Endodermal cell (in vitro differentiated cells): ENCODE measurements around the gene CORO2A. TPM values are rescaled to one million over a fixed set of nuclear protein-coding genes. Genes with fewer than 3 reads are reported as not detected.

Source experiments
- DNase-seq: peaks from one replicate; pipeline ENCODE4 v3.0.0-alpha.2; 2017
- H3K27ac ChIP-seq: 2 replicates; pipeline ENCODE4 v1.5.1; 2013; ENCODE audit warnings: mild to moderate bottlenecking, low read depth, low read length, moderate library complexity
- H3K27me3 ChIP-seq: 2 replicates; pipeline ENCODE4 v1.6.1; 2013; ENCODE audit warnings: mild to moderate bottlenecking, low read length, moderate library complexity; ENCODE audit not compliant: insufficient read depth, control insufficient read depth, poor library complexity, severe bottlenecking
- H3K36me3 ChIP-seq: 2 replicates; pipeline ENCODE4 v1.7.0; 2013; ENCODE audit warnings: mild to moderate bottlenecking, low read length, moderate library complexity; ENCODE audit not compliant: control insufficient read depth, insufficient read depth
- H3K4me1 ChIP-seq: one replicate; pipeline ENCODE4 v1.7.0; 2013; ENCODE audit warnings: low read length; ENCODE audit not compliant: control insufficient read depth, insufficient read depth
- H3K4me3 ChIP-seq: 2 replicates; pipeline ENCODE4 v1.5.1; 2013; ENCODE audit warnings: mild to moderate bottlenecking, low read length, moderate library complexity
- H3K9ac ChIP-seq: 2 replicates; pipeline ENCODE4 v1.6.1; 2013; ENCODE audit warnings: mild to moderate bottlenecking, low read length, moderate library complexity; ENCODE audit not compliant: poor library complexity, severe bottlenecking; ENCODE audit errors: extremely low read depth
- H3K9me3 ChIP-seq: 2 replicates; pipeline ENCODE4 v1.6.1; 2013; ENCODE audit warnings: mild to moderate bottlenecking, low read length, moderate library complexity; ENCODE audit not compliant: control insufficient read depth
- H3K27ac Mint-ChIP-seq: 2 replicates; pipeline ENCODE4 v1.8.0; 2020; ENCODE audit warnings: mixed read lengths
- H3K27me3 Mint-ChIP-seq: 2 replicates; pipeline ENCODE4 v1.8.0; 2021; ENCODE audit warnings: mild to moderate bottlenecking, mixed read lengths; ENCODE audit not compliant: insufficient read depth
- H3K36me3 Mint-ChIP-seq: 2 replicates; pipeline ENCODE4 v1.8.0; 2020; ENCODE audit warnings: low read depth, mixed read lengths
- H3K4me1 Mint-ChIP-seq: 2 replicates; pipeline ENCODE4 v1.8.0; 2020; ENCODE audit warnings: mixed read lengths
- H3K4me3 Mint-ChIP-seq: 2 replicates; pipeline ENCODE4 v1.8.0; 2020; ENCODE audit warnings: mild to moderate bottlenecking, moderate library complexity, mixed read lengths
- H3K9me3 Mint-ChIP-seq: 2 replicates; pipeline ENCODE4 v1.8.0; 2020; ENCODE audit warnings: mild to moderate bottlenecking, mixed read lengths
- CTCF ChIP-seq: fragments of 200-600 bp; sonication (generic); conservative IDR thresholded peaks from 2 replicates; pipeline ENCODE4 v1.5.0; 2021; ENCODE audit warnings: antibody characterized with exemption, mild to moderate bottlenecking
- WGBS, 2 experiments: methylation state at CpG; one replicate each; pipeline versions ENCODE4 v1.1.5 to v1.1.7; 2013; ENCODE audit warnings: missing lambda C conversion rate in 2 of 2, mixed read lengths in 1 of 2; ENCODE audit not compliant: insufficient coverage in 1 of 2, insufficient read length in 1 of 2; 5-methylcytosine and 5-hydroxymethylcytosine counted together
- total RNA-seq, 2 donors: library from RNA; stranded (reverse); fragmentation: NEBNext Ultra II Directional in 1 of 2; extraction: Animal tissue kit (Norgen Biotek cat#: 25700) in 1 of 2; gene quantifications; 2 replicates in 1 of 2; 3 replicates in 1 of 2; pipeline ENCODE4 v1.2.1, GENCODE V29; 2021

Gene CORO2A
- total RNA-seq, 2 donors from 2014 or later, result 21.0 to 22.8 TPM

DNA sequence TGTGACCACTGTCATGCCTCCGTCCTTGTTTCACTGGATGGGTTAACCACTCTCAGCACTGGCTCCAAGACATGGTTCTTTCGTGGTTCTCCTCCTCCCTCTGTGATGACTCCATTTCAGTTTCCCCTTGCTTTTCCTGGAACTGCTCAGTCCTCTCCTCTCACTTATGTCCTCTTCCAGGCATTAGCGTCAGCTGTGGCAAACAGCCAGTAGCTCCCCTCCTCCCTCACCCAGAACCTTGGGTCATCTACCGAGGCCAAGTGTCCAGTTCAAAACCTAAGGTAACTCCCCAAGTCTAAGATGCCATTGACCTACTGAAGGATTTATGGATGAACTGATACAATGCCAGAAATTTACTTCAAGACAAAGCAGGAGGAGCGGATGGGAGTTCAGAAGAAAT, 9.8 kb upstream of the CORO2A start:
- Histone ChIP-seq H3K27me3 (no peaks in the 10 kb centered on the region), H3K36me3 (peaks cover 7% of the 10 kb centered on the region), H3K4me1 (no peaks in the 10 kb centered on the region), H3K9ac (no peak overlapping the region), H3K9me3 (no peaks in the 10 kb centered on the region), H3K27ac (no peak overlapping the region), H3K4me3 (no peak overlapping the region)
- Mint-ChIP-seq H3K9me3 (no peaks in the 10 kb centered on the region), H3K27me3 (no peaks in the 10 kb centered on the region), H3K4me1 (peaks cover 3% of the 10 kb centered on the region), H3K36me3 (peaks cover 17% of the 10 kb centered on the region), H3K4me3 (no peak overlapping the region), H3K27ac (no peak overlapping the region)
- no peak for DNase-seq
- no peak for TF ChIP-seq CTCF
- 90 to 93% methylated on average over 5 of the region's 5 CpGs for WGBS, 2 experiments

DNA sequence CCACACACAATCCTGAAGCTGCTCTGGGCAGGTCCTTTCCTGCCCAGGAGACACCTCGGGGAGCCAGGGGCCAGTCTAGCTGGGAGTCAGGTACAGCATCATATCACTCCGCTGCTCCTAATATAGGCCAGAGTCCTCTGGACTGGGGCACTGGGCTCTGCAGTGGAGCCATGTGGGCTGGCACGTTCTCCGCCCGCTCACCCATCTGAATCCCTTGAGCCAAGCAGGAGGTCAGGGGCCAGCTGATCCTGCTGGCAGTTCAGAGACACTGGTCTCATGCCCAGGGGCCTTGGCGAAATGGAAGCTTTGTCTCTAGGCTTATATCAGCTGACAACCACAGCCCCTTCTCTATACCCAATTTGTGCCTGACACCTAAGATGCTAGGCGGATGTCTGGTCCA, 9.3 kb upstream of the CORO2A start:
- 90 to 93% methylated on average over 7 of the region's 7 CpGs for WGBS, 2 experiments
- H3K9ac ChIP-seq, result no peak overlapping the region

DNA sequence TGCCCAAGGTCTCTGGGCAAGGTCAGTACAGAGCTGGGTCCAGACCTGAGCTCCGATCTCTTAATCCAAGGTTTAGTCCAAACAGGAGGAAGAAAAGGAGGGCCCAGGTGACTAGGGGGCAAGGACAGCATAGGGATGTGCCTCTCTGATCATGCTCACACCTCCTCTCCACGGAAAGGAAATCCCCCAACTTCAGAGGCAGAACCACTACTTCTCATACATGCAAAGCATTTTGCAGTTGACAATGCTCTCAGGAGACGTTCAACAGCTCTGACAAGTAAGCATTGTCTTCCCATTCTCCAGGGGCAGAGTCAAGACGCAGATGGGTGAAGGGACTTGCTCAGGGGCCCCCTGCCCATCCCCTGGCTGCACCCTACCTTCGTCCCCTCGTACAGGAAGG, 8.7 kb upstream of the CORO2A start:
- DNase-seq, result no peak
- Histone ChIP-seq H3K9ac (no peak overlapping the region), H3K27me3 (no peaks in the 10 kb centered on the region), H3K4me1 (no peaks in the 10 kb centered on the region), H3K9me3 (no peaks in the 10 kb centered on the region), H3K27ac (no peak overlapping the region), H3K36me3 (peaks cover 7% of the 10 kb centered on the region), H3K4me3 (no peak overlapping the region)
- Mint-ChIP-seq H3K27ac (no peak overlapping the region), H3K4me1 (no peaks in the 10 kb centered on the region), H3K36me3 (peaks cover 16% of the 10 kb centered on the region), H3K4me3 (no peak overlapping the region), H3K27me3 (no peaks in the 10 kb centered on the region), H3K9me3 (no peaks in the 10 kb centered on the region)
- WGBS, 2 experiments, result 90 to 92% methylated on average over 4 to 6 of the region's 6 CpGs
- no peak for TF ChIP-seq CTCF

More for the DNA sequence above, 9.3 kb upstream of the CORO2A start:
- Mint-ChIP-seq H3K4me1 (peaks cover under 1% of the 10 kb centered on the region), H3K36me3 (peaks cover 16% of the 10 kb centered on the region), H3K9me3 (no peaks in the 10 kb centered on the region), H3K4me3 (no peak overlapping the region), H3K27me3 (no peaks in the 10 kb centered on the region), H3K27ac (no peak overlapping the region)
- TF ChIP-seq CTCF, result no peak
- Histone ChIP-seq H3K9me3 (no peaks in the 10 kb centered on the region), H3K27me3 (no peaks in the 10 kb centered on the region), H3K36me3 (peaks cover 7% of the 10 kb centered on the region), H3K4me1 (no peaks in the 10 kb centered on the region), H3K4me3 (no peak overlapping the region), H3K27ac (no peak overlapping the region)
- DNase-seq, result no peak
